ENCODE results near the gene BNIP5. TPM values are rescaled to one million over a fixed set of nuclear protein-coding genes. Genes with fewer than 3 reads are reported as not detected.

Gene BNIP5
- total RNA-seq, 1 experiment from 2014 or later: not detected

DNA sequence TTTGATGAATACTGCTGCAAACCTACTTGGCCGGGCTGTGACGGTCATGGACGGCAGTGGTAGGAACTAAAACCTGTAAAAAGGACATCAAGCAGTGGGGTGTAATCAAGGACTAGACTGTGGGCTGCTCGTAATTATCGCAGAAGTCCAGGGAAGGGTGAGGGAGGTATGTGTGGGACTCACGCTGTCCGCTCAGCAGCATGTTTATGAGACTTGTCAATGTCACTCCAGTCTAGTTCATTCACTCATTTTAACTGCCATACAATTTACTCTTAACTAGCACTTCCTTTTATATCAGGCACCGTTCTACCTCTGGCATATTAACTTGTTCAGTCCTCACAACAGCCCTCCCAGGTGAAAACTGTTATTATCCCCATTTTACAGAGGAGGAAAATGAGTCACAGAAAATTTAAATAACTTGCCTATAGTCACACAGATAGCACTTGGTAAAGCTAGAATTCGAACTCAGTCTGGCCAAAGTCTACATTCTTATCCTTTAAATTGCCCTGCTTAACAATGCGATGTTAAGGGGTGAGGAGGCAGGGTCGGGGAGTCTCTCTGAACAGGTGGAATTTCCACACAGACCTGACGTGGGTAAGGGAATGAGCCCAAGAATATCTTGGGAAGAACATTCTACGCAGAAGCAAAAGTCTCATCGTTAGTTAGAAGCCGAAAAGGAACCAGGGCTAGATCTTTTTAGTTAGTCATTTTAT, 62.7 kb downstream of the BNIP5 start:
- H3K4me1 Mint-ChIP-seq: no peaks in the 10 kb centered on the region
- CTCF ChIA-PET: no interaction called here
- POLR2A ChIA-PET: no interaction called here
- no peak overlapping the region for H3K4me3 Mint-ChIP-seq
- no peaks in the 10 kb centered on the region for H3K9me3 Mint-ChIP-seq
- no peaks in the 10 kb centered on the region for H3K27me3 Mint-ChIP-seq (ENCODE audit: low read depth)
- DNase-seq (ENCODE audit: low spot score): no peak
- no peak overlapping the region for H3K27ac Mint-ChIP-seq
- H3K36me3 Mint-ChIP-seq: no peaks in the 10 kb centered on the region
- no peak for TF ChIP-seq SMAD4 (CRISPR knock-in tag; IDR thresholded peaks at IDR 0.05)
- no peak for TF ChIP-seq JAZF1 (CRISPR knock-in tag; IDR thresholded peaks at IDR 0.05)
- no peak for TF ChIP-seq ZNF138 (CRISPR knock-in tag; conservative IDR thresholded peaks at IDR 0.05)
- TF ChIP-seq ZNF396 (CRISPR knock-in tag; IDR thresholded peaks at IDR 0.05; ENCODE audit: borderline replicate concordance): no peak
- no peak for TF ChIP-seq ZBTB21 (CRISPR knock-in tag; IDR thresholded peaks at IDR 0.05; ENCODE audit: borderline replicate concordance)
- no peak for TF ChIP-seq TEAD4 (CRISPR knock-in tag; IDR thresholded peaks at IDR 0.05)
- TF ChIP-seq, protein P1, sequence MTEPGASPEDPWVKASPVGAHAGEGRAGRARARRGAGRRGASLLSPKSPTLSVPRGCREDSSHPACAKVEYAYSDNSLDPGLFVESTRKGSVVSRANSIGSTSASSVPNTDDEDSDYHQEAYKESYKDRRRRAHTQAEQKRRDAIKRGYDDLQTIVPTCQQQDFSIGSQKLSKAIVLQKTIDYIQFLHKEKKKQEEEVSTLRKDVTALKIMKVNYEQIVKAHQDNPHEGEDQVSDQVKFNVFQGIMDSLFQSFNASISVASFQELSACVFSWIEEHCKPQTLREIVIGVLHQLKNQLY (CRISPR knock-in tag; IDR thresholded peaks at IDR 0.05): no peak
- no peak for TF ChIP-seq TP53 (CRISPR knock-in tag; IDR thresholded peaks at IDR 0.05)
- TF ChIP-seq, protein P2, sequence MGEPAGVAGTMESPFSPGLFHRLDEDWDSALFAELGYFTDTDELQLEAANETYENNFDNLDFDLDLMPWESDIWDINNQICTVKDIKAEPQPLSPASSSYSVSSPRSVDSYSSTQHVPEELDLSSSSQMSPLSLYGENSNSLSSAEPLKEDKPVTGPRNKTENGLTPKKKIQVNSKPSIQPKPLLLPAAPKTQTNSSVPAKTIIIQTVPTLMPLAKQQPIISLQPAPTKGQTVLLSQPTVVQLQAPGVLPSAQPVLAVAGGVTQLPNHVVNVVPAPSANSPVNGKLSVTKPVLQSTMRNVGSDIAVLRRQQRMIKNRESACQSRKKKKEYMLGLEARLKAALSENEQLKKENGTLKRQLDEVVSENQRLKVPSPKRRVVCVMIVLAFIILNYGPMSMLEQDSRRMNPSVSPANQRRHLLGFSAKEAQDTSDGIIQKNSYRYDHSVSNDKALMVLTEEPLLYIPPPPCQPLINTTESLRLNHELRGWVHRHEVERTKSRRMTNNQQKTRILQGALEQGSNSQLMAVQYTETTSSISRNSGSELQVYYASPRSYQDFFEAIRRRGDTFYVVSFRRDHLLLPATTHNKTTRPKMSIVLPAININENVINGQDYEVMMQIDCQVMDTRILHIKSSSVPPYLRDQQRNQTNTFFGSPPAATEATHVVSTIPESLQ (CRISPR knock-in tag; IDR thresholded peaks at IDR 0.05): no peak
- TF ChIP-seq, protein P3, sequence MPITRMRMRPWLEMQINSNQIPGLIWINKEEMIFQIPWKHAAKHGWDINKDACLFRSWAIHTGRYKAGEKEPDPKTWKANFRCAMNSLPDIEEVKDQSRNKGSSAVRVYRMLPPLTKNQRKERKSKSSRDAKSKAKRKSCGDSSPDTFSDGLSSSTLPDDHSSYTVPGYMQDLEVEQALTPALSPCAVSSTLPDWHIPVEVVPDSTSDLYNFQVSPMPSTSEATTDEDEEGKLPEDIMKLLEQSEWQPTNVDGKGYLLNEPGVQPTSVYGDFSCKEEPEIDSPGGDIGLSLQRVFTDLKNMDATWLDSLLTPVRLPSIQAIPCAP (CRISPR knock-in tag; IDR thresholded peaks at IDR 0.05): no peak
- no peak for TF ChIP-seq CREB1 (CRISPR knock-in tag; IDR thresholded peaks at IDR 0.05)
- TF ChIP-seq NFYB (CRISPR knock-in tag; conservative IDR thresholded peaks at IDR 0.05; ENCODE audit: low read depth): no peak
- TF ChIP-seq SOX15 (CRISPR knock-in tag; IDR thresholded peaks at IDR 0.05): no peak
- no peak for TF ChIP-seq ZNF232 (CRISPR knock-in tag; IDR thresholded peaks at IDR 0.05)
- no peak for TF ChIP-seq JUN (CRISPR knock-in tag; IDR thresholded peaks at IDR 0.05)
- no peak for TF ChIP-seq ZNF671 (CRISPR knock-in tag; IDR thresholded peaks at IDR 0.05)
- no peak for TF ChIP-seq GRHL2 (CRISPR knock-in tag; IDR thresholded peaks at IDR 0.05; ENCODE audit: insufficient replicate concordance, severe bottlenecking)
- TF ChIP-seq, protein P4, sequence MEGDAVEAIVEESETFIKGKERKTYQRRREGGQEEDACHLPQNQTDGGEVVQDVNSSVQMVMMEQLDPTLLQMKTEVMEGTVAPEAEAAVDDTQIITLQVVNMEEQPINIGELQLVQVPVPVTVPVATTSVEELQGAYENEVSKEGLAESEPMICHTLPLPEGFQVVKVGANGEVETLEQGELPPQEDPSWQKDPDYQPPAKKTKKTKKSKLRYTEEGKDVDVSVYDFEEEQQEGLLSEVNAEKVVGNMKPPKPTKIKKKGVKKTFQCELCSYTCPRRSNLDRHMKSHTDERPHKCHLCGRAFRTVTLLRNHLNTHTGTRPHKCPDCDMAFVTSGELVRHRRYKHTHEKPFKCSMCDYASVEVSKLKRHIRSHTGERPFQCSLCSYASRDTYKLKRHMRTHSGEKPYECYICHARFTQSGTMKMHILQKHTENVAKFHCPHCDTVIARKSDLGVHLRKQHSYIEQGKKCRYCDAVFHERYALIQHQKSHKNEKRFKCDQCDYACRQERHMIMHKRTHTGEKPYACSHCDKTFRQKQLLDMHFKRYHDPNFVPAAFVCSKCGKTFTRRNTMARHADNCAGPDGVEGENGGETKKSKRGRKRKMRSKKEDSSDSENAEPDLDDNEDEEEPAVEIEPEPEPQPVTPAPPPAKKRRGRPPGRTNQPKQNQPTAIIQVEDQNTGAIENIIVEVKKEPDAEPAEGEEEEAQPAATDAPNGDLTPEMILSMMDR (IDR thresholded peaks at IDR 0.05): no peak
- no peak for TF ChIP-seq ZNF263 (CRISPR knock-in tag; IDR thresholded peaks at IDR 0.05; ENCODE audit: low read depth)
- ATAC-seq: no peak

DNA sequence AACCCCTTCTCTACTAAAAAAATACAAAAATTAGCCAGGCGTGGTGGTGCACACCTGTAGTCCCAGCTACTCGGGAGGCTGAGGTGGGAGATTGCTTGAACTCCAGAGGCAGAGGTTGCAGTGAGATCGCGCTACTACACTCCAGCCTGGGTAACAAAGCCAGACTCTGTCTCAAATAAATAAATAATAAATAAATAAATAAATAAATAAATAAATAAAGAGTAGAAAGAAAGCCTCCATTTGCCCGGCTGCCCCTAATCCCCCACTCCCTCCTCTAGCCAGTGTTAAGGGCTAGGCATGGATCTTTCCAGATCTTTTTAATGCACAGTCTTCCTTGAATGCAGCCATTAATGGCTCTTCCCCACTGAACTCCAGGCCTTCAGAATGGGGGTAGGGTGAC, 63.6 kb downstream of the BNIP5 start:
- Mint-ChIP-seq H3K4me1 (no peaks in the 10 kb centered on the region), H3K9me3 (no peaks in the 10 kb centered on the region), H3K36me3 (no peaks in the 10 kb centered on the region), H3K27ac (no peak overlapping the region), H3K4me3 (no peak overlapping the region), H3K27me3 (ENCODE audit: low read depth) (peaks cover 2% of the 10 kb centered on the region; the same call in 1 of the 2 replicates)
- CTCF ChIA-PET: interaction anchor here (2.3 kb wide), 1 partner anchor 134 kb away, joined by 5 read pairs; no protein-coding TSS in a partner anchor
- no peak for DNase-seq (ENCODE audit: low spot score)
- ATAC-seq: no peak
- POLR2A ChIA-PET: no interaction called here
- TF ChIP-seq, protein P5, sequence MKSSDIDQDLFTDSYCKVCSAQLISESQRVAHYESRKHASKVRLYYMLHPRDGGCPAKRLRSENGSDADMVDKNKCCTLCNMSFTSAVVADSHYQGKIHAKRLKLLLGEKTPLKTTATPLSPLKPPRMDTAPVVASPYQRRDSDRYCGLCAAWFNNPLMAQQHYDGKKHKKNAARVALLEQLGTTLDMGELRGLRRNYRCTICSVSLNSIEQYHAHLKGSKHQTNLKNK (CRISPR knock-in tag; IDR thresholded peaks at IDR 0.05): no peak
- TF ChIP-seq CREM (CRISPR knock-in tag; IDR thresholded peaks at IDR 0.05): no peak
- TF ChIP-seq MYBL2 (CRISPR knock-in tag; IDR thresholded peaks at IDR 0.05): no peak
- no peak for TF ChIP-seq ZBTB21 (CRISPR knock-in tag; IDR thresholded peaks at IDR 0.05; ENCODE audit: borderline replicate concordance)
- no peak for TF ChIP-seq ZNF671 (CRISPR knock-in tag; IDR thresholded peaks at IDR 0.05)
- no peak for TF ChIP-seq PRRX2 (CRISPR knock-in tag; IDR thresholded peaks at IDR 0.05)
- TF ChIP-seq, protein P3 (CRISPR knock-in tag; IDR thresholded peaks at IDR 0.05): no peak
- TF ChIP-seq NR1H2 (CRISPR knock-in tag; IDR thresholded peaks at IDR 0.05): no peak
- TF ChIP-seq TCF7 (CRISPR knock-in tag; IDR thresholded peaks at IDR 0.05; ENCODE audit: low read depth): no peak
- no peak for TF ChIP-seq CREB1 (CRISPR knock-in tag; IDR thresholded peaks at IDR 0.05)
- TF ChIP-seq, protein P6, sequence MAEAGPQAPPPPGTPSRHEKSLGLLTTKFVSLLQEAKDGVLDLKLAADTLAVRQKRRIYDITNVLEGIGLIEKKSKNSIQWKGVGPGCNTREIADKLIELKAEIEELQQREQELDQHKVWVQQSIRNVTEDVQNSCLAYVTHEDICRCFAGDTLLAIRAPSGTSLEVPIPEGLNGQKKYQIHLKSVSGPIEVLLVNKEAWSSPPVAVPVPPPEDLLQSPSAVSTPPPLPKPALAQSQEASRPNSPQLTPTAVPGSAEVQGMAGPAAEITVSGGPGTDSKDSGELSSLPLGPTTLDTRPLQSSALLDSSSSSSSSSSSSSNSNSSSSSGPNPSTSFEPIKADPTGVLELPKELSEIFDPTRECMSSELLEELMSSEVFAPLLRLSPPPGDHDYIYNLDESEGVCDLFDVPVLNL (CRISPR knock-in tag; IDR thresholded peaks at IDR 0.05; ENCODE audit: borderline replicate concordance, low read depth): no peak
